K562 (cell line): ENCODE data around the gene SLC12A6. TPM values are rescaled to one million over a fixed set of nuclear protein-coding genes. Genes with fewer than 3 reads are reported as not detected.

Experiments used
- KDM1A ChIP-seq, 2 experiments: fragments of 450-650 bp; IDR thresholded peaks; 2 replicates each; pipeline ENCODE4 v1.6.1; 2016; ENCODE audit warnings: mild to moderate bottlenecking in 2 of 2
- MTA1 ChIP-seq: fragments of 450-650 bp; IDR thresholded peaks from 2 replicates; pipeline ENCODE4 v1.6.1; 2017; ENCODE audit warnings: borderline replicate concordance
- RBM25 ChIP-seq: fragments of 200-400 bp; formaldehyde crosslinking; IDR thresholded peaks from 2 replicates; pipeline ENCODE4 v1.6.1; 2018; ENCODE audit warnings: low read length, low read depth, moderate library complexity; ENCODE audit not compliant: severe bottlenecking
- SIN3B ChIP-seq: fragments of 450-650 bp; IDR thresholded peaks from 2 replicates; pipeline ENCODE4 v1.6.1; 2017; ENCODE audit warnings: low read depth, mild to moderate bottlenecking, moderate library complexity
- polyA plus RNA-seq, 8 experiments: library from polyadenylated mRNA; depleted of rRNA in 4 of 8; stranded (reverse) in 5 of 8; unstranded in 3 of 8; fragments of >200 nt; fragmentation: Nextera tagmentation in 2 of 8; fragmentation: Illumina TruSeq in 1 of 8; extraction: Ambion mirVana in 2 of 8; extraction: Trizol in 1 of 8; gene quantifications; 2 replicates each; pipeline versions ENCODE4 v1.2.1 to v1.2.3, GENCODE V29; 2011 to 2014; ENCODE audit warnings: inconsistent platforms in 1 of 8, missing spikeins in 1 of 8
- total RNA-seq, 7 experiments: library from RNA; depleted of rRNA in 6 of 7; stranded (reverse); fragments of >200 nt in 6 of 7; fragmentation: Illumina TruSeq in 2 of 7; extraction: Trizol in 2 of 7; gene quantifications; 2 replicates each; pipeline versions ENCODE4 v1.2.1 to v1.2.3, GENCODE V29; 2011 to 2021; ENCODE audit warnings: low replicate concordance in 1 of 7
- TF ChIP-seq, protein P1 (sequence below): fragments of 150-350 bp; conservative IDR thresholded peaks from 2 replicates; pipeline ENCODE4 v1.6.1; 2014; ENCODE audit warnings: low read length
- TF ChIP-seq, protein P2 (sequence below): fragments of 450-650 bp; IDR thresholded peaks from 2 replicates; pipeline ENCODE4 v1.6.1; 2016; ENCODE audit warnings: mild to moderate bottlenecking, moderate library complexity
- TF ChIP-seq, protein P3 (sequence below): sonication (generic); formaldehyde crosslinking; IDR thresholded peaks from 2 replicates; pipeline ENCODE4 v1.8.1; 2023; ENCODE audit warnings: mild to moderate bottlenecking, missing genetic modification reagents

SLC12A6 gene
- total and polyA plus RNA-seq, 9 of the 15 experiments (the other 6 are each of a cell fraction or from before 2014, with no cell fraction given) = 1.4 to 16.4 (median 6.7) TPM

DNA sequence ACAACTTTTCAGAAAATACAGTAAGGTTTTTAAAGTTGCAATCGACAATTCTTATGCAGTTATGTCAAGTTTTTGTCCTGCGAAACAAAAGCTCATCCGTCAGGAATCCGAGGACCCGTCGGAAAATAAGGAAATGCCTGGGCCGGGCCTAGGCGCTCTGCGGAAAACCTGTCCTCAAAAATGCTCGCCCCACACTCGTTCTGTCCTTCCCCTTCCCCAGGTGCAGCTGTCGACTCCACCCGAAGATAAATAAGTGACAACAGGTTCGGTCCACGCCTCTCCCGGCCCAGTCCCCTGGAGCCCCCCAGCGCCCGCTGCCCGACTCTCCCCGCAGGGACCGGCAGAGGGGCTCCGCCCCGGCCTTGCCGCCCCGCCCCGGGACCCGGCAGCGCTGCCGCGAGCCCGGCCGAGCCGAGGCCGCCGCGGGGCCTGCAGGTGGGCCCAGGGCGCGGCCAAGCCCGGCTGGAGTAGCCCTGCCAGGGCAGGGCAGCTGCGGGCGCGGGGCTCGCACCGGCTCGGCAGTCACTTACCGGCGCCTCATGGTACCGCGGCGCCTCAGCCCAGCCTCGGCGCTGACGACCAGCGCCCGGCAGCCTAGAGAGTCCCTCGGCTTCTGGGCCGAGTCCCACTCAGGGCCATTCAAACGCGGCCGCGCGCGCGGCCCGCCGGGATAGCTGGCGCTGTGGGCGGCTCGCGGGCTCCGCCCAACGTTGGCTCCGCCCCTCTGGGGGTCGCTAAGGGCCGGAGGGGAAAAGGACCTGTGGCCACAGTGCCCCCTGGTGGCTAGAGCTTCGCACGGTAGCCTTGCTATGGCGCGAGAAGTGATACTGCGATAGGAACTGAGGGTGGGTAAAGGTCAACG, 127.9 kb downstream of the SLC12A6 start, which contains the start of gene KATNBL1 (continued):
- TF ChIP-seq, protein P1, sequence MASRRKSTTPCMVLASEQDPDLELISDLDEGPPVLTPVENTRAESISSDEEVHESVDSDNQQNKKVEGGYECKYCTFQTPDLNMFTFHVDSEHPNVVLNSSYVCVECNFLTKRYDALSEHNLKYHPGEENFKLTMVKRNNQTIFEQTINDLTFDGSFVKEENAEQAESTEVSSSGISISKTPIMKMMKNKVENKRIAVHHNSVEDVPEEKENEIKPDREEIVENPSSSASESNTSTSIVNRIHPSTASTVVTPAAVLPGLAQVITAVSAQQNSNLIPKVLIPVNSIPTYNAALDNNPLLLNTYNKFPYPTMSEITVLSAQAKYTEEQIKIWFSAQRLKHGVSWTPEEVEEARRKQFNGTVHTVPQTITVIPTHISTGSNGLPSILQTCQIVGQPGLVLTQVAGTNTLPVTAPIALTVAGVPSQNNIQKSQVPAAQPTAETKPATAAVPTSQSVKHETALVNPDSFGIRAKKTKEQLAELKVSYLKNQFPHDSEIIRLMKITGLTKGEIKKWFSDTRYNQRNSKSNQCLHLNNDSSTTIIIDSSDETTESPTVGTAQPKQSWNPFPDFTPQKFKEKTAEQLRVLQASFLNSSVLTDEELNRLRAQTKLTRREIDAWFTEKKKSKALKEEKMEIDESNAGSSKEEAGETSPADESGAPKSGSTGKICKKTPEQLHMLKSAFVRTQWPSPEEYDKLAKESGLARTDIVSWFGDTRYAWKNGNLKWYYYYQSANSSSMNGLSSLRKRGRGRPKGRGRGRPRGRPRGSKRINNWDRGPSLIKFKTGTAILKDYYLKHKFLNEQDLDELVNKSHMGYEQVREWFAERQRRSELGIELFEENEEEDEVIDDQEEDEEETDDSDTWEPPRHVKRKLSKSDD = no peak
- TF ChIP-seq SIN3B (peak; percentile 86), KDM1A (IDR thresholded peaks at IDR 0.05) (no peak), RBM25 (no peak), MTA1 (no peak)
- TF ChIP-seq, protein P2, sequence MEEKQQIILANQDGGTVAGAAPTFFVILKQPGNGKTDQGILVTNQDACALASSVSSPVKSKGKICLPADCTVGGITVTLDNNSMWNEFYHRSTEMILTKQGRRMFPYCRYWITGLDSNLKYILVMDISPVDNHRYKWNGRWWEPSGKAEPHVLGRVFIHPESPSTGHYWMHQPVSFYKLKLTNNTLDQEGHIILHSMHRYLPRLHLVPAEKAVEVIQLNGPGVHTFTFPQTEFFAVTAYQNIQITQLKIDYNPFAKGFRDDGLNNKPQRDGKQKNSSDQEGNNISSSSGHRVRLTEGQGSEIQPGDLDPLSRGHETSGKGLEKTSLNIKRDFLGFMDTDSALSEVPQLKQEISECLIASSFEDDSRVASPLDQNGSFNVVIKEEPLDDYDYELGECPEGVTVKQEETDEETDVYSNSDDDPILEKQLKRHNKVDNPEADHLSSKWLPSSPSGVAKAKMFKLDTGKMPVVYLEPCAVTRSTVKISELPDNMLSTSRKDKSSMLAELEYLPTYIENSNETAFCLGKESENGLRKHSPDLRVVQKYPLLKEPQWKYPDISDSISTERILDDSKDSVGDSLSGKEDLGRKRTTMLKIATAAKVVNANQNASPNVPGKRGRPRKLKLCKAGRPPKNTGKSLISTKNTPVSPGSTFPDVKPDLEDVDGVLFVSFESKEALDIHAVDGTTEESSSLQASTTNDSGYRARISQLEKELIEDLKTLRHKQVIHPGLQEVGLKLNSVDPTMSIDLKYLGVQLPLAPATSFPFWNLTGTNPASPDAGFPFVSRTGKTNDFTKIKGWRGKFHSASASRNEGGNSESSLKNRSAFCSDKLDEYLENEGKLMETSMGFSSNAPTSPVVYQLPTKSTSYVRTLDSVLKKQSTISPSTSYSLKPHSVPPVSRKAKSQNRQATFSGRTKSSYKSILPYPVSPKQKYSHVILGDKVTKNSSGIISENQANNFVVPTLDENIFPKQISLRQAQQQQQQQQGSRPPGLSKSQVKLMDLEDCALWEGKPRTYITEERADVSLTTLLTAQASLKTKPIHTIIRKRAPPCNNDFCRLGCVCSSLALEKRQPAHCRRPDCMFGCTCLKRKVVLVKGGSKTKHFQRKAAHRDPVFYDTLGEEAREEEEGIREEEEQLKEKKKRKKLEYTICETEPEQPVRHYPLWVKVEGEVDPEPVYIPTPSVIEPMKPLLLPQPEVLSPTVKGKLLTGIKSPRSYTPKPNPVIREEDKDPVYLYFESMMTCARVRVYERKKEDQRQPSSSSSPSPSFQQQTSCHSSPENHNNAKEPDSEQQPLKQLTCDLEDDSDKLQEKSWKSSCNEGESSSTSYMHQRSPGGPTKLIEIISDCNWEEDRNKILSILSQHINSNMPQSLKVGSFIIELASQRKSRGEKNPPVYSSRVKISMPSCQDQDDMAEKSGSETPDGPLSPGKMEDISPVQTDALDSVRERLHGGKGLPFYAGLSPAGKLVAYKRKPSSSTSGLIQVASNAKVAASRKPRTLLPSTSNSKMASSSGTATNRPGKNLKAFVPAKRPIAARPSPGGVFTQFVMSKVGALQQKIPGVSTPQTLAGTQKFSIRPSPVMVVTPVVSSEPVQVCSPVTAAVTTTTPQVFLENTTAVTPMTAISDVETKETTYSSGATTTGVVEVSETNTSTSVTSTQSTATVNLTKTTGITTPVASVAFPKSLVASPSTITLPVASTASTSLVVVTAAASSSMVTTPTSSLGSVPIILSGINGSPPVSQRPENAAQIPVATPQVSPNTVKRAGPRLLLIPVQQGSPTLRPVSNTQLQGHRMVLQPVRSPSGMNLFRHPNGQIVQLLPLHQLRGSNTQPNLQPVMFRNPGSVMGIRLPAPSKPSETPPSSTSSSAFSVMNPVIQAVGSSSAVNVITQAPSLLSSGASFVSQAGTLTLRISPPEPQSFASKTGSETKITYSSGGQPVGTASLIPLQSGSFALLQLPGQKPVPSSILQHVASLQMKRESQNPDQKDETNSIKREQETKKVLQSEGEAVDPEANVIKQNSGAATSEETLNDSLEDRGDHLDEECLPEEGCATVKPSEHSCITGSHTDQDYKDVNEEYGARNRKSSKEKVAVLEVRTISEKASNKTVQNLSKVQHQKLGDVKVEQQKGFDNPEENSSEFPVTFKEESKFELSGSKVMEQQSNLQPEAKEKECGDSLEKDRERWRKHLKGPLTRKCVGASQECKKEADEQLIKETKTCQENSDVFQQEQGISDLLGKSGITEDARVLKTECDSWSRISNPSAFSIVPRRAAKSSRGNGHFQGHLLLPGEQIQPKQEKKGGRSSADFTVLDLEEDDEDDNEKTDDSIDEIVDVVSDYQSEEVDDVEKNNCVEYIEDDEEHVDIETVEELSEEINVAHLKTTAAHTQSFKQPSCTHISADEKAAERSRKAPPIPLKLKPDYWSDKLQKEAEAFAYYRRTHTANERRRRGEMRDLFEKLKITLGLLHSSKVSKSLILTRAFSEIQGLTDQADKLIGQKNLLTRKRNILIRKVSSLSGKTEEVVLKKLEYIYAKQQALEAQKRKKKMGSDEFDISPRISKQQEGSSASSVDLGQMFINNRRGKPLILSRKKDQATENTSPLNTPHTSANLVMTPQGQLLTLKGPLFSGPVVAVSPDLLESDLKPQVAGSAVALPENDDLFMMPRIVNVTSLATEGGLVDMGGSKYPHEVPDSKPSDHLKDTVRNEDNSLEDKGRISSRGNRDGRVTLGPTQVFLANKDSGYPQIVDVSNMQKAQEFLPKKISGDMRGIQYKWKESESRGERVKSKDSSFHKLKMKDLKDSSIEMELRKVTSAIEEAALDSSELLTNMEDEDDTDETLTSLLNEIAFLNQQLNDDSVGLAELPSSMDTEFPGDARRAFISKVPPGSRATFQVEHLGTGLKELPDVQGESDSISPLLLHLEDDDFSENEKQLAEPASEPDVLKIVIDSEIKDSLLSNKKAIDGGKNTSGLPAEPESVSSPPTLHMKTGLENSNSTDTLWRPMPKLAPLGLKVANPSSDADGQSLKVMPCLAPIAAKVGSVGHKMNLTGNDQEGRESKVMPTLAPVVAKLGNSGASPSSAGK = 0 out of 2 replicates have a peak, but pooled peaks have one; percentile 7
- TF ChIP-seq, protein P3, sequence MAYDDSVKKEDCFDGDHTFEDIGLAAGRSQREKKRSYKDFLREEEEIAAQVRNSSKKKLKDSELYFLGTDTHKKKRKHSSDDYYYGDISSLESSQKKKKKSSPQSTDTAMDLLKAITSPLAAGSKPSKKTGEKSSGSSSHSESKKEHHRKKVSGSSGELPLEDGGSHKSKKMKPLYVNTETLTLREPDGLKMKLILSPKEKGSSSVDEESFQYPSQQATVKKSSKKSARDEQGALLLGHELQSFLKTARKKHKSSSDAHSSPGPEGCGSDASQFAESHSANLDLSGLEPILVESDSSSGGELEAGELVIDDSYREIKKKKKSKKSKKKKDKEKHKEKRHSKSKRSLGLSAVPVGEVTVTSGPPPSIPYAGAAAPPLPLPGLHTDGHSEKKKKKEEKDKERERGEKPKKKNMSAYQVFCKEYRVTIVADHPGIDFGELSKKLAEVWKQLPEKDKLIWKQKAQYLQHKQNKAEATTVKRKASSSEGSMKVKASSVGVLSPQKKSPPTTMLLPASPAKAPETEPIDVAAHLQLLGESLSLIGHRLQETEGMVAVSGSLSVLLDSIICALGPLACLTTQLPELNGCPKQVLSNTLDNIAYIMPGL = no peak
